ENCODE data around the gene BABAM2. TPM values are rescaled to one million over a fixed set of nuclear protein-coding genes. Genes with fewer than 3 reads are reported as not detected.

Gene BABAM2
- total RNA-seq, 1 experiment from 2014 or later = 40.8 TPM

DNA sequence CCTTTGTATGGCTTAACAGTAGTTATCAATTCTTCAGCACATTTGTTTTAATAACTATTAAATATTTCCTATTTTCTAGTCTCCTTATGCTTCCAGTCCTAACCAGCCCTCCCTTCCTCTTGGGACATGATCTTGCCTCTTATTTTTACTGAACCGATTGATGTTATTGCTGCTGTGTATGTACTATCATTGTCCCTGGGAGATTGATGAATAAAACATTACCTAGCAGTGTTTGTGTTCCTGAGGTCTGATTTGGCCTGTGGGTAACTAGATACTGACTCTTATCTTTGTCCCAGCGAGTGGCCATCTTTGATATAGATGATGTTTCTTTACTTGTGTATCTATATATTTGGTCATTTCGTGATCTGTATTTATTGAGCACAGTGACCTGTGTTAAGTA, 192.9 kb downstream of the BABAM2 start:
- no peak for DNase-seq
- no peak overlapping the region for H3K4me3 ChIP-seq (ENCODE audit: low read length)
- H3K9me3 ChIP-seq (ENCODE audit: low read length) = no peaks in the 10 kb centered on the region
- H4K20me1 ChIP-seq (ENCODE audit: insufficient read depth, low read depth, low read length) = peaks cover 3% of the 10 kb centered on the region; the same call in 1 of the 2 replicates
- no peak overlapping the region for H3K9ac ChIP-seq (ENCODE audit: low read length)
- H3K27me3 ChIP-seq (ENCODE audit: low read length) = no peaks in the 10 kb centered on the region
- no peak overlapping the region for H3K27ac ChIP-seq (ENCODE audit: low read length)
- no peaks in the 10 kb centered on the region for H3K36me3 ChIP-seq (ENCODE audit: insufficient read depth, low read length)
- no peaks in the 10 kb centered on the region for H3K4me1 ChIP-seq (ENCODE audit: low read length)
- no peaks in the 10 kb centered on the region for H3K9me2 ChIP-seq (replicated peaks; ENCODE audit: insufficient read depth, low read length)
- no peaks in the 10 kb centered on the region for H3K79me2 ChIP-seq (ENCODE audit: low read length)
- H2AFZ ChIP-seq (ENCODE audit: low read length) = no peak overlapping the region
- H3K4me2 ChIP-seq (ENCODE audit: low read depth, low read length, poor library complexity, severe bottlenecking) = no peak overlapping the region

DNA sequence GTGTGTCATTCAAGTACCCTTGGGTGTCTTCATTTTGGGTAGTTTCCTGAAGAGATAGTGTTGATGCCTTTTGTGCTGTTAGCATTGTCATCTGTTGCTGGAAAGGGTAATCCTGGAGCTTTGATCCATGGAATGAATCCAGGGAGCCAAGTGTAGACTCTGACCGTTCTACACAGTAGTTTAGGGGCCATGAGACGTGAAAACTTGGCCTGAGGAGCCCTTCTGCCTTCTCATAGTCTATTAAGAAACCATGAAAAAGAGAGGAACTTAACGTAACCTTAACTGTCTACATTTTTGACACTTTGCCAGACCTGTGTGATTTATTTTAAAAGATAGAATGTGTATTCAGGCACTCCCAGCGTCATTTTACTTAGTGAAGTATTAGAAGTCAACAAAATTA, 194.0 kb downstream of the BABAM2 start:
- Histone ChIP-seq H3K4me3 (ENCODE audit: low read length) (no peak overlapping the region), H3K4me2 (ENCODE audit: low read depth, low read length, poor library complexity, severe bottlenecking) (no peak overlapping the region), H4K20me1 (ENCODE audit: insufficient read depth, low read depth, low read length) (peaks cover 12% of the 10 kb centered on the region; the same call in 1 of the 2 replicates), H2AFZ (ENCODE audit: low read length) (no peak overlapping the region), H3K27ac (ENCODE audit: low read length) (no peak overlapping the region), H3K9me2 (replicated peaks; ENCODE audit: insufficient read depth, low read length) (no peaks in the 10 kb centered on the region), H3K79me2 (ENCODE audit: low read length) (no peaks in the 10 kb centered on the region), H3K9ac (ENCODE audit: low read length) (no peak overlapping the region), H3K36me3 (ENCODE audit: insufficient read depth, low read length) (no peaks in the 10 kb centered on the region), H3K27me3 (ENCODE audit: low read length) (no peaks in the 10 kb centered on the region), H3K9me3 (ENCODE audit: low read length) (no peaks in the 10 kb centered on the region), H3K4me1 (ENCODE audit: low read length) (no peaks in the 10 kb centered on the region)
- DNase-seq = no peak

- Histone ChIP-seq H2AFZ (ENCODE audit: low read length) (no peak overlapping the region), H3K27me3 (ENCODE audit: low read length) (no peaks in the 10 kb centered on the region), H3K27ac (ENCODE audit: low read length) (no peak overlapping the region), H3K9me3 (ENCODE audit: low read length) (no peaks in the 10 kb centered on the region), H3K4me2 (ENCODE audit: low read depth, low read length, poor library complexity, severe bottlenecking) (no peak overlapping the region), H4K20me1 (ENCODE audit: insufficient read depth, low read depth, low read length) (peaks cover 12% of the 10 kb centered on the region; the same call in 1 of the 2 replicates), H3K79me2 (ENCODE audit: low read length) (no peaks in the 10 kb centered on the region), H3K9me2 (replicated peaks; ENCODE audit: insufficient read depth, low read length) (no peaks in the 10 kb centered on the region), H3K4me1 (ENCODE audit: low read length) (no peaks in the 10 kb centered on the region), H3K9ac (ENCODE audit: low read length) (no peak overlapping the region), H3K4me3 (ENCODE audit: low read length) (no peak overlapping the region), H3K36me3 (ENCODE audit: insufficient read depth, low read length) (no peaks in the 10 kb centered on the region)
- no peak for DNase-seq
These were observed 194.7 kb downstream of the BABAM2 start for GRCh38 chr2:28085201-28085600.

- Histone ChIP-seq H3K9ac (ENCODE audit: low read length) (no peak overlapping the region), H2AFZ (ENCODE audit: low read length) (no peak overlapping the region), H3K4me3 (ENCODE audit: low read length) (no peak overlapping the region), H3K9me2 (replicated peaks; ENCODE audit: insufficient read depth, low read length) (no peaks in the 10 kb centered on the region), H3K9me3 (ENCODE audit: low read length) (no peaks in the 10 kb centered on the region), H3K27me3 (ENCODE audit: low read length) (no peaks in the 10 kb centered on the region), H3K4me2 (ENCODE audit: low read depth, low read length, poor library complexity, severe bottlenecking) (no peak overlapping the region), H3K4me1 (ENCODE audit: low read length) (no peaks in the 10 kb centered on the region), H3K36me3 (ENCODE audit: insufficient read depth, low read length) (no peaks in the 10 kb centered on the region), H3K79me2 (ENCODE audit: low read length) (no peaks in the 10 kb centered on the region), H3K27ac (ENCODE audit: low read length) (no peak overlapping the region), H4K20me1 (ENCODE audit: insufficient read depth, low read depth, low read length) (peaks cover 12% of the 10 kb centered on the region; the same call in 1 of the 2 replicates)
- DNase-seq = no peak
These were observed 196.1 kb downstream of the BABAM2 start for GRCh38 chr2:28086611-28087010.

- DNase-seq = no peak
- H4K20me1 ChIP-seq (ENCODE audit: insufficient read depth, low read depth, low read length) = peaks cover 16% of the 10 kb centered on the region; the same call in 1 of the 2 replicates
- no peaks in the 10 kb centered on the region for H3K79me2 ChIP-seq (ENCODE audit: low read length)
- no peaks in the 10 kb centered on the region for H3K36me3 ChIP-seq (ENCODE audit: insufficient read depth, low read length)
- no peak overlapping the region for H3K4me2 ChIP-seq (ENCODE audit: low read depth, low read length, poor library complexity, severe bottlenecking)
- H3K4me3 ChIP-seq (ENCODE audit: low read length) = no peak overlapping the region
- H3K9ac ChIP-seq (ENCODE audit: low read length) = no peak overlapping the region
- H3K9me2 ChIP-seq (replicated peaks; ENCODE audit: insufficient read depth, low read length) = no peaks in the 10 kb centered on the region
- no peaks in the 10 kb centered on the region for H3K4me1 ChIP-seq (ENCODE audit: low read length)
- no peaks in the 10 kb centered on the region for H3K9me3 ChIP-seq (ENCODE audit: low read length)
- no peak overlapping the region for H2AFZ ChIP-seq (ENCODE audit: low read length)
- H3K27ac ChIP-seq (ENCODE audit: low read length) = no peak overlapping the region
- H3K27me3 ChIP-seq (ENCODE audit: low read length) = no peaks in the 10 kb centered on the region
These were observed 198.4 kb downstream of the BABAM2 start for GRCh38 chr2:28088970-28089369.

DNA sequence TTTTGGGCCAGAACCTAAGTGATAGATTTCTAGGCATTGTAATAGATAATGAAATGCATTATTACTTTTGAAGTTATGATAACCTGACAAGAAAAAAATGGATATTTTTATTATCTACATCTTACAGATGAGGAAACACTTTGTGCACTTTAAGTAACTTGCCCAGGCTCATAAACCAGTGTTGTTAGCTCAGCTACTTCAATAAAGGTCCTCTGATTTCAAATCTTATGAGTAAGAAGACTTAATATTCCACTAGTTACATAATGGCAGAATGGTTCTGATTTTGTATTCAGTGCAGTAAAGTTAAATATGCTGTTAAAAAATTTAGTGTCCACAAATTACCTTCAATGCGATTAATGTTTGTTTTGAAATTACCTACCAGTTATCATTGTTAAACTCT, 199.0 kb downstream of the BABAM2 start:
- no peaks in the 10 kb centered on the region for H3K36me3 ChIP-seq (ENCODE audit: insufficient read depth, low read length)
- H3K9ac ChIP-seq (ENCODE audit: low read length) = no peak overlapping the region
- DNase-seq = no peak
- no peaks in the 10 kb centered on the region for H3K9me3 ChIP-seq (ENCODE audit: low read length)
- H3K9me2 ChIP-seq (replicated peaks; ENCODE audit: insufficient read depth, low read length) = no peaks in the 10 kb centered on the region
- H3K4me1 ChIP-seq (ENCODE audit: low read length) = no peaks in the 10 kb centered on the region
- no peak overlapping the region for H3K4me3 ChIP-seq (ENCODE audit: low read length)
- H3K4me2 ChIP-seq (ENCODE audit: low read depth, low read length, poor library complexity, severe bottlenecking) = no peak overlapping the region
- H3K79me2 ChIP-seq (ENCODE audit: low read length) = no peaks in the 10 kb centered on the region
- peaks cover 16% of the 10 kb centered on the region; the same call in 1 of the 2 replicates for H4K20me1 ChIP-seq (ENCODE audit: insufficient read depth, low read depth, low read length)
- no peaks in the 10 kb centered on the region for H3K27me3 ChIP-seq (ENCODE audit: low read length)
- H3K27ac ChIP-seq (ENCODE audit: low read length) = no peak overlapping the region
- H2AFZ ChIP-seq (ENCODE audit: low read length) = no peak overlapping the region

GRCh38 chr2:28093308-28093707, 202.8 kb downstream of the BABAM2 start:
- H3K27ac ChIP-seq (ENCODE audit: low read length) = no peak overlapping the region
- no peaks in the 10 kb centered on the region for H3K79me2 ChIP-seq (ENCODE audit: low read length)
- H3K9ac ChIP-seq (ENCODE audit: low read length) = no peak overlapping the region
- no peaks in the 10 kb centered on the region for H3K27me3 ChIP-seq (ENCODE audit: low read length)
- peaks cover 27% of the 10 kb centered on the region for H4K20me1 ChIP-seq (ENCODE audit: insufficient read depth, low read depth, low read length)
- H3K9me2 ChIP-seq (replicated peaks; ENCODE audit: insufficient read depth, low read length) = no peaks in the 10 kb centered on the region
- H3K9me3 ChIP-seq (ENCODE audit: low read length) = no peaks in the 10 kb centered on the region
- no peak overlapping the region for H2AFZ ChIP-seq (ENCODE audit: low read length)
- no peak overlapping the region for H3K4me2 ChIP-seq (ENCODE audit: low read depth, low read length, poor library complexity, severe bottlenecking)
- H3K36me3 ChIP-seq (ENCODE audit: insufficient read depth, low read length) = no peaks in the 10 kb centered on the region
- H3K4me1 ChIP-seq (ENCODE audit: low read length) = no peaks in the 10 kb centered on the region
- no peak overlapping the region for H3K4me3 ChIP-seq (ENCODE audit: low read length)
- no peak for DNase-seq

DNA sequence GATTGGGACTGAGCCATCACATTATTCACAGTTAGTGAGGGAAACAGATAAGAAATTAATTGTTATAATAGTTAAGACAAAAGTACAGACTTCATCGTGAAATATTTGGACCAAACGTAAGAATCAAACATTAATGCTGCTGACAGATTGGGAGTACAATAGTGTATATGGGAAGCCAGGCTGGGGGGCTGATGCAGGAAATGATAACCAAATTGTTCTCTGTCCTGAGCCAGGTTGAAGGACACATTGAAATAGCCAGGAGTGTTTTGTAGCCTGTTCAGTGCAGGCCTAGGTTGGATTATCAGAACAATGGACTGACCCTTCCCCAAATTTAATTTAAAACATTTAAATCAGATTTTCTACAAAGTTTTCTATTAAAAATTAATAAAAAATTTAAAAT, 203.2 kb downstream of the BABAM2 start:
- Histone ChIP-seq H4K20me1 (ENCODE audit: insufficient read depth, low read depth, low read length) (peaks cover 27% of the 10 kb centered on the region), H3K4me3 (ENCODE audit: low read length) (no peak overlapping the region), H3K79me2 (ENCODE audit: low read length) (no peaks in the 10 kb centered on the region), H3K9ac (ENCODE audit: low read length) (no peak overlapping the region), H3K27ac (ENCODE audit: low read length) (no peak overlapping the region), H2AFZ (ENCODE audit: low read length) (no peak overlapping the region), H3K27me3 (ENCODE audit: low read length) (no peaks in the 10 kb centered on the region), H3K9me2 (replicated peaks; ENCODE audit: insufficient read depth, low read length) (no peaks in the 10 kb centered on the region), H3K4me2 (ENCODE audit: low read depth, low read length, poor library complexity, severe bottlenecking) (no peak overlapping the region), H3K9me3 (ENCODE audit: low read length) (no peaks in the 10 kb centered on the region), H3K36me3 (ENCODE audit: insufficient read depth, low read length) (no peaks in the 10 kb centered on the region), H3K4me1 (ENCODE audit: low read length) (no peaks in the 10 kb centered on the region)
- DNase-seq = no peak

- H3K4me1 ChIP-seq (ENCODE audit: low read length) = no peaks in the 10 kb centered on the region
- H3K4me3 ChIP-seq (ENCODE audit: low read length) = no peak overlapping the region
- no peak overlapping the region for H3K9ac ChIP-seq (ENCODE audit: low read length)
- H3K9me2 ChIP-seq (replicated peaks; ENCODE audit: insufficient read depth, low read length) = no peaks in the 10 kb centered on the region
- no peak for DNase-seq
- no peaks in the 10 kb centered on the region for H3K36me3 ChIP-seq (ENCODE audit: insufficient read depth, low read length)
- H4K20me1 ChIP-seq (ENCODE audit: insufficient read depth, low read depth, low read length) = peaks cover 26% of the 10 kb centered on the region
- H3K4me2 ChIP-seq (ENCODE audit: low read depth, low read length, poor library complexity, severe bottlenecking) = no peak overlapping the region
- no peaks in the 10 kb centered on the region for H3K79me2 ChIP-seq (ENCODE audit: low read length)
- H2AFZ ChIP-seq (ENCODE audit: low read length) = no peak overlapping the region
- H3K9me3 ChIP-seq (ENCODE audit: low read length) = no peaks in the 10 kb centered on the region
- no peak overlapping the region for H3K27ac ChIP-seq (ENCODE audit: low read length)
- H3K27me3 ChIP-seq (ENCODE audit: low read length) = no peaks in the 10 kb centered on the region
These were observed 204.2 kb downstream of the BABAM2 start for GRCh38 chr2:28094739-28095138.
